CD4-positive, CD25-positive, alpha-beta regulatory T cell (primary cell): ENCODE results near the gene TOM1. TPM values are rescaled to one million over a fixed set of nuclear protein-coding genes. Genes with fewer than 3 reads are reported as not detected.

ENCODE experiments used
- ATAC-seq, 2 donors: fragments of 150-1000 bp; cut with Tn5 transposase; one replicate each; pipeline ENCODE4 v1.10.0; 2021; ENCODE audit warnings: low read depth in 2 of 2, moderate number of reproducible peaks in 2 of 2, moderate library complexity in 1 of 2
- DNase-seq, 3 donors: peaks; one replicate each; pipeline versions ENCODE4 v3.0.0 to v3.0.0-alpha.2; 2012 to 2022; ENCODE audit warnings: mixed read lengths in 1 of 3
- H3K27ac ChIP-seq: one replicate; pipeline ENCODE4 v1.7.0; 2013; ENCODE audit warnings: mild to moderate bottlenecking, low read length; ENCODE audit not compliant: insufficient read depth, poor library complexity, severe bottlenecking
- H3K27me3 ChIP-seq: one replicate; pipeline ENCODE4 v1.7.0; 2013; ENCODE audit warnings: low read length; ENCODE audit not compliant: control insufficient read depth, insufficient read depth
- H3K36me3 ChIP-seq: one replicate; pipeline ENCODE4 v1.7.0; 2013; ENCODE audit warnings: mild to moderate bottlenecking, low read length, moderate library complexity; ENCODE audit not compliant: control insufficient read depth, insufficient read depth
- H3K4me1 ChIP-seq: 2 replicates; pipeline ENCODE4 v1.7.0; 2013; ENCODE audit warnings: mild to moderate bottlenecking, low read length; ENCODE audit not compliant: insufficient read depth, control insufficient read depth, poor library complexity, severe bottlenecking
- H3K4me3 ChIP-seq: one replicate; pipeline ENCODE4 v1.7.0; 2013; ENCODE audit warnings: low read depth, mild to moderate bottlenecking, low read length, moderate library complexity
- H3K9me3 ChIP-seq, 2 experiments: 1 replicate in 1 of 2; 2 replicates in 1 of 2; pipeline ENCODE4 v1.7.0; 2013; ENCODE audit warnings: low read length in 2 of 2, mild to moderate bottlenecking in 1 of 2, moderate library complexity in 1 of 2; ENCODE audit not compliant: control insufficient read depth in 2 of 2
- H3K27ac Mint-ChIP-seq, 3 donors: one replicate each; pipeline ENCODE4 v1.8.0; 2020 to 2022; ENCODE audit warnings: mild to moderate bottlenecking in 3 of 3, mixed read lengths in 3 of 3, moderate library complexity in 2 of 3
- H3K27me3 Mint-ChIP-seq: one replicate; pipeline ENCODE4 v1.8.0; 2022; ENCODE audit warnings: mild to moderate bottlenecking, mixed read lengths
- H3K36me3 Mint-ChIP-seq: one replicate; pipeline ENCODE4 v1.8.0; 2020; ENCODE audit warnings: mixed read lengths
- H3K4me1 Mint-ChIP-seq, 4 donors: one replicate each; pipeline ENCODE4 v1.8.0; 2020 to 2022; ENCODE audit warnings: mixed read lengths in 4 of 4, mild to moderate bottlenecking in 1 of 4
- H3K4me3 Mint-ChIP-seq, 4 donors: one replicate each; pipeline ENCODE4 v1.8.0; 2020 to 2022; ENCODE audit warnings: mild to moderate bottlenecking in 4 of 4, mixed read lengths in 4 of 4, moderate library complexity in 3 of 4
- H3K9me3 Mint-ChIP-seq, 7 donors: one replicate each; pipeline ENCODE4 v1.8.0; 2020 to 2022; ENCODE audit warnings: mixed read lengths in 7 of 7, mild to moderate bottlenecking in 3 of 7, moderate library complexity in 2 of 7
- polyA plus RNA-seq, 4 donors: library from polyadenylated mRNA; unstranded; fragments of 300-500 nt; fragmentation: Illumina TruSeq; gene quantifications; one replicate each; pipeline ENCODE4 v1.2.3, GENCODE V29; 2021
- total RNA-seq: library from RNA; stranded (reverse); gene quantifications from one replicate; pipeline ENCODE4 v1.2.3, GENCODE V29; 2022

Gene TOM1
- total and polyA plus RNA-seq, 5 donors from 2014 or later, result 54.8 to 194 (median 71.6) TPM

GRCh38 chr22:35344956-35345690 lies 45.4 kb downstream of the TOM1 start:
- H3K4me1 Mint-ChIP-seq, result peaks cover 1 to 4% (median 3%) of the 10 kb centered on the region in 4 donors
- H3K36me3 ChIP-seq, result peaks cover 30% of the 10 kb centered on the region
- H3K4me1 ChIP-seq, result no peaks in the 10 kb centered on the region
- no peak for DNase-seq
- H3K9me3 ChIP-seq, result no peaks in the 10 kb centered on the region
- no peaks in the 10 kb centered on the region for H3K27me3 Mint-ChIP-seq
- H3K9me3 Mint-ChIP-seq, result no peaks in the 10 kb centered on the region
- no peak overlapping the region for H3K27ac ChIP-seq
- H3K27ac Mint-ChIP-seq, result peak overlapping the region in 2 of 3 donors; percentile 38 to 46
- ATAC-seq, result no peak
- H3K36me3 Mint-ChIP-seq, result peaks cover 6% of the 10 kb centered on the region
- H3K4me3 ChIP-seq, result no peak overlapping the region
- no peaks in the 10 kb centered on the region for H3K27me3 ChIP-seq
- H3K4me3 Mint-ChIP-seq, result no peak overlapping the region

GRCh38 chr22:35345808-35346505 lies 46.3 kb downstream of the TOM1 start:
- Mint-ChIP-seq H3K9me3 (no peaks in the 10 kb centered on the region), H3K4me3 (no peak overlapping the region), H3K27ac (peak overlapping the region in 2 of 3 donors; percentile 38 to 46), H3K36me3 (peaks cover 1% of the 10 kb centered on the region), H3K4me1 (peaks cover 8 to 11% (median 9%) of the 10 kb centered on the region in 4 donors), H3K27me3 (no peaks in the 10 kb centered on the region)
- H3K9me3 ChIP-seq, result no peaks in the 10 kb centered on the region
- H3K36me3 ChIP-seq, result peaks cover 22% of the 10 kb centered on the region
- H3K4me3 ChIP-seq, result no peak overlapping the region
- no peaks in the 10 kb centered on the region for H3K27me3 ChIP-seq
- no peak overlapping the region for H3K27ac ChIP-seq
- no peak for DNase-seq
- H3K4me1 ChIP-seq, result peaks cover 2% of the 10 kb centered on the region
- ATAC-seq, result no peak

GRCh38 chr22:35346596-35347220 lies 47.0 kb downstream of the TOM1 start:
- Histone ChIP-seq H3K27me3 (no peaks in the 10 kb centered on the region), H3K4me1 (peaks cover 10% of the 10 kb centered on the region), H3K27ac (no peak overlapping the region), H3K4me3 (no peak overlapping the region), H3K36me3 (peaks cover 15% of the 10 kb centered on the region), H3K9me3 (no peaks in the 10 kb centered on the region)
- ATAC-seq (no peak), DNase-seq (no peak)
- Mint-ChIP-seq H3K36me3 (no peaks in the 10 kb centered on the region), H3K9me3 (no peaks in the 10 kb centered on the region), H3K27me3 (no peaks in the 10 kb centered on the region), H3K4me1 (peaks cover 8 to 17% (median 14%) of the 10 kb centered on the region in 4 donors), H3K27ac (no peak overlapping the region), H3K4me3 (no peak overlapping the region)

- H3K27me3 ChIP-seq, result no peaks in the 10 kb centered on the region
- ATAC-seq (no peak), DNase-seq (no peak)
- H3K27ac ChIP-seq, result no peak overlapping the region
- H3K9me3 Mint-ChIP-seq, result no peaks in the 10 kb centered on the region
- H3K4me3 ChIP-seq, result no peak overlapping the region
- peak overlapping the region in 1 of 4 donors; percentile 68 for H3K4me3 Mint-ChIP-seq
- peaks cover 8 to 25% (median 18%) of the 10 kb centered on the region in 4 donors for H3K4me1 Mint-ChIP-seq
- H3K4me1 ChIP-seq, result peaks cover 16% of the 10 kb centered on the region
- no peaks in the 10 kb centered on the region for H3K36me3 Mint-ChIP-seq
- no peak overlapping the region for H3K27ac Mint-ChIP-seq
- H3K27me3 Mint-ChIP-seq, result no peaks in the 10 kb centered on the region
- H3K36me3 ChIP-seq, result peaks cover 13% of the 10 kb centered on the region
- no peaks in the 10 kb centered on the region for H3K9me3 ChIP-seq
Measured at GRCh38 chr22:35347462-35347861, 47.8 kb downstream of the TOM1 start.

GRCh38 chr22:35348026-35348590 lies 48.4 kb downstream of the TOM1 start:
- Mint-ChIP-seq H3K4me3 (peak overlapping the region in 1 of 4 donors; percentile 68), H3K4me1 (peaks cover 8 to 31% (median 20%) of the 10 kb centered on the region in 4 donors), H3K27me3 (no peaks in the 10 kb centered on the region), H3K27ac (no peak overlapping the region), H3K36me3 (no peaks in the 10 kb centered on the region), H3K9me3 (no peaks in the 10 kb centered on the region)
- peaks cover 23% of the 10 kb centered on the region for H3K4me1 ChIP-seq
- H3K4me3 ChIP-seq, result no peak overlapping the region
- no peaks in the 10 kb centered on the region for H3K9me3 ChIP-seq
- DNase-seq, result no peak
- peaks cover 7% of the 10 kb centered on the region for H3K36me3 ChIP-seq
- no peak overlapping the region for H3K27ac ChIP-seq
- H3K27me3 ChIP-seq, result no peaks in the 10 kb centered on the region
- no peak for ATAC-seq

- Histone ChIP-seq H3K4me3 (no peak overlapping the region), H3K36me3 (peaks cover 5% of the 10 kb centered on the region), H3K4me1 (peaks cover 24% of the 10 kb centered on the region), H3K27me3 (no peaks in the 10 kb centered on the region), H3K9me3 (no peaks in the 10 kb centered on the region), H3K27ac (no peak overlapping the region)
- ATAC-seq (no peak), DNase-seq (no peak)
- no peaks in the 10 kb centered on the region for H3K36me3 Mint-ChIP-seq
- H3K4me1 Mint-ChIP-seq, result peaks cover 8 to 33% (median 20%) of the 10 kb centered on the region in 4 donors
- no peaks in the 10 kb centered on the region for H3K9me3 Mint-ChIP-seq
- no peak overlapping the region for H3K4me3 Mint-ChIP-seq
- H3K27me3 Mint-ChIP-seq, result no peaks in the 10 kb centered on the region
- no peak overlapping the region for H3K27ac Mint-ChIP-seq
Measured at GRCh38 chr22:35348703-35349102, 49.0 kb downstream of the TOM1 start.

- H3K9me3 ChIP-seq, result no peaks in the 10 kb centered on the region
- H3K27me3 ChIP-seq, result no peaks in the 10 kb centered on the region
- Mint-ChIP-seq H3K27ac (peak overlapping the region in 1 of 3 donors; percentile 41), H3K27me3 (no peaks in the 10 kb centered on the region), H3K36me3 (no peaks in the 10 kb centered on the region), H3K4me3 (no peak overlapping the region), H3K4me1 (peaks cover 8 to 33% (median 20%) of the 10 kb centered on the region in 4 donors), H3K9me3 (no peaks in the 10 kb centered on the region)
- ATAC-seq (no peak), DNase-seq (no peak)
- no peak overlapping the region for H3K27ac ChIP-seq
- no peak overlapping the region for H3K4me3 ChIP-seq
- H3K36me3 ChIP-seq, result peaks cover 4% of the 10 kb centered on the region
- H3K4me1 ChIP-seq, result peaks cover 24% of the 10 kb centered on the region
Measured at GRCh38 chr22:35349368-35349703, 49.6 kb downstream of the TOM1 start.
